K562 (cell line): Measurements from ENCODE around the gene SETD3. TPM values are rescaled to one million over a fixed set of nuclear protein-coding genes. Genes with fewer than 3 reads are reported as not detected.

Experiments used
- BACH1 ChIP-seq: fragments of 200-800 bp; sonication (Bioruptor generic); IDR thresholded peaks from 2 replicates; pipeline ENCODE4 v1.6.1; 2016; ENCODE audit warnings: missing genetic modification characterization, missing compliant biosample characterization
- ELF2 ChIP-seq: fragments of 250-450 bp; sonication (Bioruptor Pico); IDR thresholded peaks from 2 replicates; pipeline ENCODE4 v1.5.0; 2021; ENCODE audit warnings: mild to moderate bottlenecking
- FOXP1 ChIP-seq: sonication (generic); formaldehyde crosslinking; IDR thresholded peaks from 2 replicates; pipeline ENCODE4 v1.8.0; 2022; ENCODE audit warnings: mild to moderate bottlenecking, missing genetic modification reagents
- GABPB2 ChIP-seq: fragments of 250-450 bp; sonication (Bioruptor Pico); conservative IDR thresholded peaks from 2 replicates; pipeline ENCODE4 v1.5.1; 2021; ENCODE audit warnings: mild to moderate bottlenecking
- GTF2F1 ChIP-seq: IDR thresholded peaks from 2 replicates; pipeline ENCODE4 v1.6.1; 2011; ENCODE audit warnings: low read depth, low read length, improper control_type of control experiment
- HCFC1 ChIP-seq: IDR thresholded peaks from 2 replicates; pipeline ENCODE4 v1.6.1; 2012; ENCODE audit warnings: low read depth, low read length, improper control_type of control experiment
- IRF2 ChIP-seq: sonication (generic); formaldehyde crosslinking; IDR thresholded peaks from 2 replicates; pipeline ENCODE4 v1.8.1; 2022; ENCODE audit warnings: mild to moderate bottlenecking, missing genetic modification reagents
- KAT7 ChIP-seq: sonication (generic); formaldehyde crosslinking; IDR thresholded peaks from 2 replicates; pipeline ENCODE4 v1.8.0; 2022; ENCODE audit warnings: missing genetic modification reagents, mild to moderate bottlenecking, borderline replicate concordance
- KLF16 ChIP-seq: IDR thresholded peaks from 2 replicates; pipeline ENCODE4 v1.6.1; 2016; ENCODE audit warnings: antibody characterized with exemption
- MECOM ChIP-seq: fragments of 250-450 bp; sonication (Bioruptor Pico); IDR thresholded peaks from 2 replicates; pipeline ENCODE4 v1.8.0; 2022; ENCODE audit warnings: inconsistent platforms
- MEF2D ChIP-seq: conservative IDR thresholded peaks from 2 replicates; pipeline ENCODE4 v1.6.1; 2016; ENCODE audit warnings: low read depth, missing genetic modification characterization, missing compliant biosample characterization
- MEIS2 ChIP-seq: fragments of 450-650 bp; IDR thresholded peaks from 2 replicates; pipeline ENCODE4 v1.6.1; 2014; ENCODE audit warnings: mild to moderate bottlenecking; ENCODE audit not compliant: partially characterized antibody
- MXI1 ChIP-seq: IDR thresholded peaks from 2 replicates; pipeline ENCODE4 v1.6.1; 2011; ENCODE audit warnings: low read depth, mild to moderate bottlenecking, improper control_type of control experiment, low read length
- PML ChIP-seq: IDR thresholded peaks from 2 replicates; pipeline ENCODE4 v1.6.1; 2012; ENCODE audit warnings: low read length, inconsistent platforms
- RBM14 ChIP-seq: fragments of 200-400 bp; formaldehyde crosslinking; IDR thresholded peaks from 2 replicates; pipeline ENCODE4 v1.6.1; 2018; ENCODE audit warnings: low read depth, mild to moderate bottlenecking, low read length, moderate library complexity, borderline replicate concordance; ENCODE audit not compliant: insufficient read depth
- RBM39 ChIP-seq: fragments of 200-400 bp; formaldehyde crosslinking; optimal IDR thresholded peaks from 2 replicates; pipeline ENCODE3; 2018; ENCODE audit warnings: low read depth, low read length
- SMARCB1 ChIP-seq: IDR thresholded peaks from 2 replicates; pipeline ENCODE4 v1.6.1; 2011; ENCODE audit warnings: improper control_type of control experiment, low read depth; ENCODE audit not compliant: insufficient read length
- SMC3 ChIP-seq: conservative IDR thresholded peaks from 2 replicates; pipeline ENCODE4 v1.6.1; 2011; ENCODE audit warnings: low read depth, low read length, improper control_type of control experiment; ENCODE audit not compliant: insufficient read depth
- THRA ChIP-seq: fragments of 450-650 bp; IDR thresholded peaks from 2 replicates; pipeline ENCODE4 v1.6.1; 2017; ENCODE audit warnings: mild to moderate bottlenecking, moderate library complexity
- ZNF224 ChIP-seq: sonication (generic); formaldehyde crosslinking; IDR thresholded peaks from 2 replicates; pipeline ENCODE4 v1.8.0; 2022; ENCODE audit warnings: mild to moderate bottlenecking, missing genetic modification reagents
- ZNF436 ChIP-seq: fragments of 250-450, 450-650 bp; sonication (Bioruptor Pico); formaldehyde crosslinking; IDR thresholded peaks from 2 replicates; pipeline ENCODE4 v1.7.0; 2020; ENCODE audit warnings: mild to moderate bottlenecking
- polyA plus RNA-seq, 8 experiments: library from polyadenylated mRNA; depleted of rRNA in 4 of 8; stranded (reverse) in 5 of 8; unstranded in 3 of 8; fragments of >200 nt; fragmentation: Nextera tagmentation in 2 of 8; fragmentation: Illumina TruSeq in 1 of 8; extraction: Ambion mirVana in 2 of 8; extraction: Trizol in 1 of 8; gene quantifications; 2 replicates each; pipeline versions ENCODE4 v1.2.1 to v1.2.3, GENCODE V29; 2011 to 2014; ENCODE audit warnings: inconsistent platforms in 1 of 8, missing spikeins in 1 of 8
- total RNA-seq, 7 experiments: library from RNA; depleted of rRNA in 6 of 7; stranded (reverse); fragments of >200 nt in 6 of 7; fragmentation: Illumina TruSeq in 2 of 7; extraction: Trizol in 2 of 7; gene quantifications; 2 replicates each; pipeline versions ENCODE4 v1.2.1 to v1.2.3, GENCODE V29; 2011 to 2021; ENCODE audit warnings: low replicate concordance in 1 of 7
- TF ChIP-seq, protein P1 (sequence below): fragments of 150-350 bp; IDR thresholded peaks from 2 replicates; pipeline ENCODE4 v1.6.1; 2014; ENCODE audit warnings: low read depth, mild to moderate bottlenecking, low read length, borderline replicate concordance
- TF ChIP-seq, protein P2 (sequence below): fragments of 450-650 bp; formaldehyde crosslinking; IDR thresholded peaks from 2 replicates; pipeline ENCODE4 v1.4.0; 2022; ENCODE audit warnings: missing genetic modification characterization

Gene SETD3
- total and polyA plus RNA-seq, 9 of the 15 experiments (the other 6 are each of a cell fraction or from before 2014, with no cell fraction given): 8.5 to 35.9 (median 26.5) TPM

GRCh38 chr14:99480917-99481744 lies 472 bp upstream of the SETD3 start, which contains the start of gene CCNK (continued):
- TF ChIP-seq, protein P1, sequence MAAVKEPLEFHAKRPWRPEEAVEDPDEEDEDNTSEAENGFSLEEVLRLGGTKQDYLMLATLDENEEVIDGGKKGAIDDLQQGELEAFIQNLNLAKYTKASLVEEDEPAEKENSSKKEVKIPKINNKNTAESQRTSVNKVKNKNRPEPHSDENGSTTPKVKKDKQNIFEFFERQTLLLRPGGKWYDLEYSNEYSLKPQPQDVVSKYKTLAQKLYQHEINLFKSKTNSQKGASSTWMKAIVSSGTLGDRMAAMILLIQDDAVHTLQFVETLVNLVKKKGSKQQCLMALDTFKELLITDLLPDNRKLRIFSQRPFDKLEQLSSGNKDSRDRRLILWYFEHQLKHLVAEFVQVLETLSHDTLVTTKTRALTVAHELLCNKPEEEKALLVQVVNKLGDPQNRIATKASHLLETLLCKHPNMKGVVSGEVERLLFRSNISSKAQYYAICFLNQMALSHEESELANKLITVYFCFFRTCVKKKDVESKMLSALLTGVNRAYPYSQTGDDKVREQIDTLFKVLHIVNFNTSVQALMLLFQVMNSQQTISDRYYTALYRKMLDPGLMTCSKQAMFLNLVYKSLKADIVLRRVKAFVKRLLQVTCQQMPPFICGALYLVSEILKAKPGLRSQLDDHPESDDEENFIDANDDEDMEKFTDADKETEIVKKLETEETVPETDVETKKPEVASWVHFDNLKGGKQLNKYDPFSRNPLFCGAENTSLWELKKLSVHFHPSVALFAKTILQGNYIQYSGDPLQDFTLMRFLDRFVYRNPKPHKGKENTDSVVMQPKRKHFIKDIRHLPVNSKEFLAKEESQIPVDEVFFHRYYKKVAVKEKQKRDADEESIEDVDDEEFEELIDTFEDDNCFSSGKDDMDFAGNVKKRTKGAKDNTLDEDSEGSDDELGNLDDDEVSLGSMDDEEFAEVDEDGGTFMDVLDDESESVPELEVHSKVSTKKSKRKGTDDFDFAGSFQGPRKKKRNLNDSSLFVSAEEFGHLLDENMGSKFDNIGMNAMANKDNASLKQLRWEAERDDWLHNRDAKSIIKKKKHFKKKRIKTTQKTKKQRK: no peak
- TF ChIP-seq KLF16 (no peak), HCFC1 (peak; percentile 78), GTF2F1 (no peak), MEIS2 (no peak), ZNF436 (CRISPR knock-in tag) (no peak), MXI1 (no peak), FOXP1 (no peak), KAT7 (CRISPR knock-in tag) (no peak), PML (peak; percentile 77), SMARCB1 (no peak), BACH1 (tag) (no peak), MECOM (CRISPR knock-in tag) (no peak), MEF2D (tag) (no peak), RBM14 (no peak), IRF2 (CRISPR knock-in tag) (no peak), ELF2 (no peak), GABPB2 (CRISPR knock-in tag) (no peak), THRA (no peak), RBM39 (no peak), ZNF224 (CRISPR knock-in tag) (no peak), SMC3 (no peak)
- TF ChIP-seq, protein P2, sequence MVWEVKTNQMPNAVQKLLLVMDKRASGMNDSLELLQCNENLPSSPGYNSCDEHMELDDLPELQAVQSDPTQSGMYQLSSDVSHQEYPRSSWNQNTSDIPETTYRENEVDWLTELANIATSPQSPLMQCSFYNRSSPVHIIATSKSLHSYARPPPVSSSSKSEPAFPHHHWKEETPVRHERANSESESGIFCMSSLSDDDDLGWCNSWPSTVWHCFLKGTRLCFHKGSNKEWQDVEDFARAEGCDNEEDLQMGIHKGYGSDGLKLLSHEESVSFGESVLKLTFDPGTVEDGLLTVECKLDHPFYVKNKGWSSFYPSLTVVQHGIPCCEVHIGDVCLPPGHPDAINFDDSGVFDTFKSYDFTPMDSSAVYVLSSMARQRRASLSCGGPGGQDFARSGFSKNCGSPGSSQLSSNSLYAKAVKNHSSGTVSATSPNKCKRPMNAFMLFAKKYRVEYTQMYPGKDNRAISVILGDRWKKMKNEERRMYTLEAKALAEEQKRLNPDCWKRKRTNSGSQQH (CRISPR knock-in tag): no peak
